GM18507 (cell line): ENCODE measurements around the gene SERPINB12.

Source experiments
- DNase-seq: peaks from one replicate; pipeline ENCODE4 v3.0.0; 2011; ENCODE audit warnings: low read depth; ENCODE audit not compliant: insufficient read length; ENCODE audit errors: extremely low spot score
- FAIRE-seq: peaks from 2 replicates; lab custom pipeline; 2011; peaks lifted over from hg19 to GRCh38; lab: Jason Lieb, UNC

The SERPINB12 gene

GRCh38 chr18:63590966-63591695, 49.0 kb downstream of the SERPINB12 start:
- DNase-seq: no peak
- FAIRE-seq: no peak

- FAIRE-seq (no peak), DNase-seq (no peak)
Measured at GRCh38 chr18:63591725-63592124, 49.6 kb downstream of the SERPINB12 start.

GRCh38 chr18:63592471-63592870, 50.3 kb downstream of the SERPINB12 start:
- DNase-seq (no peak), FAIRE-seq (no peak)

GRCh38 chr18:63596964-63597363, 54.8 kb downstream of the SERPINB12 start:
- DNase-seq (no peak), FAIRE-seq (no peak)

- FAIRE-seq: no peak
- no peak for DNase-seq
Measured at GRCh38 chr18:63603355-63603754, 61.2 kb downstream of the SERPINB12 start.

- FAIRE-seq: peak; percentile 72
- DNase-seq: no peak
Measured at GRCh38 chr18:63603772-63604171, 61.6 kb downstream of the SERPINB12 start.

- DNase-seq (no peak), FAIRE-seq (peak; percentile 36)
Measured at GRCh38 chr18:63604791-63605567, 62.8 kb downstream of the SERPINB12 start.

GRCh38 chr18:63606526-63606925, 64.4 kb downstream of the SERPINB12 start:
- no peak for DNase-seq
- FAIRE-seq: no peak

- no peak for DNase-seq
- no peak for FAIRE-seq
Measured at GRCh38 chr18:63613420-63613819, 71.3 kb downstream of the SERPINB12 start.

GRCh38 chr18:63617049-63617914, 75.1 kb downstream of the SERPINB12 start:
- DNase-seq (no peak), FAIRE-seq (no peak)

- FAIRE-seq: no peak
- no peak for DNase-seq
Measured at GRCh38 chr18:63617915-63618234, 75.7 kb downstream of the SERPINB12 start.
